Heart left ventricle (tissue), 16 donors: ENCODE results near the gene FOCAD. TPM values are rescaled to one million over a fixed set of nuclear protein-coding genes. Genes with fewer than 3 reads are reported as not detected.

Experiments used
- ATAC-seq, 4 donors: fragments of 200-7000 bp; cut with Tn5 transposase; one replicate each; pipeline ENCODE4 v1.9.1; 2020 to 2022; ENCODE audit warnings: moderate library complexity in 4 of 4, mild to moderate bottlenecking in 3 of 4, moderate number of reproducible peaks in 1 of 4
- DNase-seq, 5 donors: peaks; one replicate each; pipeline ENCODE4 v3.0.0-alpha.2; 2020
- H3K27ac ChIP-seq, 12 donors: fragments of 200-600 bp; sonication (generic) in 4 of 12; one replicate each; pipeline versions ENCODE4 v1.5.0 to v1.8.0; 2016 to 2022; ENCODE audit warnings: mild to moderate bottlenecking in 2 of 12
- H3K27me3 ChIP-seq, 9 donors: fragments of 200-600 bp; sonication (generic) in 2 of 9; one replicate each; pipeline versions ENCODE4 v1.5.1 to v1.8.0; 2016 to 2022; ENCODE audit warnings: mild to moderate bottlenecking in 3 of 9
- H3K36me3 ChIP-seq, 9 donors: fragments of 200-600 bp; sonication (generic) in 2 of 9; one replicate each; pipeline versions ENCODE4 v1.5.0 to v1.8.0; 2018 to 2022; ENCODE audit warnings: mild to moderate bottlenecking in 2 of 9
- H3K4me1 ChIP-seq, 12 donors: fragments of 200-600 bp; sonication (generic) in 4 of 12; one replicate each; pipeline versions ENCODE4 v1.5.0 to v1.8.0; 2016 to 2022; ENCODE audit warnings: mild to moderate bottlenecking in 3 of 12
- H3K4me3 ChIP-seq, 12 donors: fragments of 200-600 bp; sonication (generic) in 4 of 12; one replicate each; pipeline versions ENCODE4 v1.5.0 to v1.8.0; 2017 to 2022; ENCODE audit warnings: mild to moderate bottlenecking in 9 of 12, moderate library complexity in 4 of 12
- H3K9me3 ChIP-seq, 12 donors: fragments of 200-600 bp; sonication (generic) in 4 of 12; one replicate each; pipeline versions ENCODE4 v1.5.0 to v1.8.0; 2016 to 2022; ENCODE audit warnings: mild to moderate bottlenecking in 1 of 12
- CTCF ChIP-seq, 12 donors: fragments of 200-600 bp; sonication (generic) in 4 of 12; IDR thresholded peaks; one replicate each; pipeline versions ENCODE4 v1.5.0 to v1.8.0; 2018 to 2022; ENCODE audit warnings: antibody characterized with exemption in 12 of 12, mild to moderate bottlenecking in 5 of 12
- POLR2A ChIP-seq, 2 donors: fragments of 450-650 bp; IDR thresholded peaks; one replicate each; pipeline ENCODE4 v1.6.1; 2017; ENCODE audit warnings: antibody characterized with exemption in 2 of 2, mild to moderate bottlenecking in 2 of 2, moderate library complexity in 2 of 2
- WGBS, 4 donors: extraction: QIAGEN DNeasy Blood & Tissue Kit in 2 of 4; methylation state at CpG; one replicate each; pipeline versions ENCODE4 v1.1.5 to v1.1.7; 2013 to 2018; 5-methylcytosine and 5-hydroxymethylcytosine counted together
- intact Hi-C, 10 donors: fragments of 100-400 bp; cut with DNase I; formaldehyde crosslinking; loops; one replicate each; pipeline versions ENCODE4 v1.11.1 to v1.14.2; 2022
- polyA plus RNA-seq, 2 donors: library from polyadenylated mRNA; stranded (reverse); fragments of 200-250 nt; gene quantifications; one replicate each; pipeline ENCODE4 v1.2.3, GENCODE V29; 2013
- total RNA-seq, 9 donors: library from RNA; depleted of rRNA in 2 of 9; stranded (reverse); fragments of >200 nt in 2 of 9; fragmentation: NEBNext Ultra II Directional in 3 of 9; extraction: Animal tissue kit (Norgen Biotek cat#: 25700) in 3 of 9; gene quantifications; one replicate each; pipeline versions ENCODE4 v1.1.0 to v1.2.4, GENCODE V29; 2016 to 2023
- donor health status: ischemic (EF 13 %, LVEDD 7.1; RV severe dilation, severe dysfunction).
- donor health status: healthy with polysubstance abuse.
- donor health status: DM: no; HTN: yes; CAD: no.
- donor health status: DM: no; HTN: no; CAD: no.
- donor health status: ischemic (EF 25% LVEDD 6.9; RV normal size, moderate dysfunction).
- donor health status: ischemic (EF 25% LVEDD 5.7; RV mildly dilated, moderate dysfunction).
- donor health status: healthy.
- donor health status: DM: yes; HTN: yes; CAD: no.
- donor health status: ischemic (EF 35%, LVEDD 5.7; RV mildly dilated, moderate dysfunction).
- donor health status: nonischemic (EF 11% LVEDD 7.7; RV severe dilation, severe dysfunction).
- donor health status: DM: yes; HTN: yes; CAD: no.
- donor health status: PGD.
- donor health status: ischemic (EF 29% LVEDD 5.4; RV normal size, mild dysfunction).
- donor health status: nonischemic (EF 23%, LVEDD 6.1; RV moderate dilation, normal function).

Gene FOCAD
- total and polyA plus RNA-seq, 11 donors: 8.6 to 39.5 (median 28.3) TPM

GRCh38 chr9:20940447-20941173 lies 256.6 kb downstream of the FOCAD start:
- ATAC-seq: no peak
- Histone ChIP-seq H3K27ac (no peak overlapping the region), H3K27me3 (no peaks in the 10 kb centered on the region), H3K9me3 (no peaks in the 10 kb centered on the region), H3K4me3 (no peak overlapping the region), H3K36me3 (peaks cover 0 to 17% (median 4%) of the 10 kb centered on the region in 9 donors), H3K4me1 (peaks cover 0 to 6% (median 0%) of the 10 kb centered on the region in 12 donors)
- intact Hi-C loops: loop anchor here (1.0 to 10.0 kb wide), 17 partner anchors 56 to 1466 kb away; partner anchors contain the start of gene MLLT3 (in 4 of the 10)
- no peak for DNase-seq
- WGBS, 4 donors: 64 to 70% (median 66%) methylated on average over 3 of the region's 3 CpGs
- no peak for TF ChIP-seq CTCF (IDR thresholded peaks at IDR 0.05)
- no peak for TF ChIP-seq POLR2A (IDR thresholded peaks at IDR 0.05)

GRCh38 chr9:20941174-20941690 lies 257.2 kb downstream of the FOCAD start:
- intact Hi-C loops: loop anchor here (1.0 to 10.0 kb wide), 17 partner anchors 56 to 1466 kb away; partner anchors contain the start of gene MLLT3 (in 4 of the 10)
- 6 to 10% (median 9%) methylated on average over 7 of the region's 7 CpGs for WGBS, 4 donors
- ATAC-seq (peak; percentile 82 to 93 (median 88)), DNase-seq (peak in 3 of 5 donors; percentile 30 to 37 (median 34))
- no peak overlapping the region for H3K4me3 ChIP-seq
- H3K27ac ChIP-seq: no peak overlapping the region
- H3K9me3 ChIP-seq: no peaks in the 10 kb centered on the region
- peaks cover 0 to 19% (median 1%) of the 10 kb centered on the region in 9 donors for H3K36me3 ChIP-seq
- no peaks in the 10 kb centered on the region for H3K27me3 ChIP-seq
- peaks cover 0 to 6% (median 0%) of the 10 kb centered on the region in 12 donors for H3K4me1 ChIP-seq
- TF ChIP-seq POLR2A (IDR thresholded peaks at IDR 0.05): no peak
- TF ChIP-seq CTCF (IDR thresholded peaks at IDR 0.05): peak; percentile 76 to 94 (median 86)

GRCh38 chr9:20944507-20944906 lies 260.4 kb downstream of the FOCAD start:
- DNase-seq (no peak), ATAC-seq (no peak)
- no peak overlapping the region for H3K4me3 ChIP-seq
- no peak for TF ChIP-seq POLR2A (IDR thresholded peaks at IDR 0.05)
- 74 to 84% (median 79%) methylated on average over 10 of the region's 10 CpGs for WGBS, 4 donors
- peaks cover 0 to 6% (median 0%) of the 10 kb centered on the region in 12 donors for H3K4me1 ChIP-seq
- intact Hi-C loops: loop anchor here (5.0 to 10.0 kb wide), 12 partner anchors 60 to 1470 kb away; partner anchors contain the start of gene MLLT3 (in 4 of the 10)
- peaks cover 0 to 47% (median 6%) of the 10 kb centered on the region in 9 donors for H3K36me3 ChIP-seq
- no peaks in the 10 kb centered on the region for H3K27me3 ChIP-seq
- no peaks in the 10 kb centered on the region for H3K9me3 ChIP-seq
- H3K27ac ChIP-seq: no peak overlapping the region

GRCh38 chr9:20945269-20945668 lies 261.2 kb downstream of the FOCAD start:
- no peaks in the 10 kb centered on the region for H3K27me3 ChIP-seq
- H3K9me3 ChIP-seq: no peaks in the 10 kb centered on the region
- H3K36me3 ChIP-seq: peaks cover 0 to 54% (median 6%) of the 10 kb centered on the region in 9 donors
- no peak overlapping the region for H3K4me3 ChIP-seq
- H3K27ac ChIP-seq: no peak overlapping the region
- TF ChIP-seq POLR2A (IDR thresholded peaks at IDR 0.05) (no peak), CTCF (IDR thresholded peaks at IDR 0.05) (no peak)
- WGBS, 4 donors: 85 to 98% (median 88%) methylated on average over 3 of the region's 3 CpGs
- intact Hi-C loops: loop anchor here in 9 of 10 donors (10.0 kb wide), 6 partner anchors 60 to 1470 kb away; partner anchors contain the start of gene MLLT3 (in 2 of the 9)
- ATAC-seq (no peak), DNase-seq (no peak)
- peaks cover 0 to 6% (median 0%) of the 10 kb centered on the region in 12 donors for H3K4me1 ChIP-seq
